Posterior cingulate gyrus (tissue), 11 donors: ENCODE measurements around the gene SLC24A5.

Source experiments
- DNase-seq, 10 donors: peaks; one replicate each; pipeline versions ENCODE4 v3.0.0 to v3.0.0-alpha.2; 2020 to 2021; ENCODE audit warnings: mixed read lengths in 3 of 10
- intact Hi-C: fragments of 100-400 bp; cut with DNase I; formaldehyde crosslinking; loops from one replicate; pipeline ENCODE4 v1.15.1; 2023

SLC24A5 gene

GRCh38 chr15:48109856-48110531, 10.8 kb upstream of the SLC24A5 start:
- intact Hi-C loops: no loop called here

GRCh38 chr15:48112242-48112641, 8.5 kb upstream of the SLC24A5 start:
- intact Hi-C loops: no loop called here
- DNase-seq: no peak

More at GRCh38 chr15:48109856-48110531, 10.8 kb upstream of the SLC24A5 start:
- DNase-seq: no peak

- intact Hi-C loops: no loop called here
- no peak for DNase-seq
These were observed 1.5 kb upstream of the SLC24A5 start for GRCh38 chr15:48119277-48119676.

DNA sequence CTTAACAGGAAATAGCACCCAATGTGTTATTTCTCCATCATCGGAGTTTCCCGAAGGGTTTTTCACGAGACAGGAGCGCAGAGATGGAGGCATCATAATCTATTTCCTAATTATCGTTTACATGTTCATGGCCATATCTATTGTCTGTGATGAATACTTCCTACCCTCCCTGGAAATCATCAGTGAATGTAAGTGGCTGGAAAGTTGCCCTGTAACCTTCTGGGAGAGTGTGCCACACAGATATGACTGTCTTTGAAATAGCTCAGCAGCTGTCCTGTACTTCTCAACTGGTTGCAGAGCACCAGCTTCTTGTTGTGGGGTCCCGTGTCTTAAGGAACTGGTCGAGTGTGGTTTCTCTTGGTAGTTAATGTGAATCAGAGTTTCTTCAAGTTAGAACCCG, 1.1 kb downstream of the SLC24A5 start:
- intact Hi-C loops: no loop called here
- no peak for DNase-seq

- no peak for DNase-seq
- intact Hi-C loops: no loop called here
These were observed 6.0 kb downstream of the SLC24A5 start for GRCh38 chr15:48126667-48127355.

GRCh38 chr15:48131324-48131723, 10.5 kb downstream of the SLC24A5 start:
- intact Hi-C loops: no loop called here
- no peak for DNase-seq

DNA sequence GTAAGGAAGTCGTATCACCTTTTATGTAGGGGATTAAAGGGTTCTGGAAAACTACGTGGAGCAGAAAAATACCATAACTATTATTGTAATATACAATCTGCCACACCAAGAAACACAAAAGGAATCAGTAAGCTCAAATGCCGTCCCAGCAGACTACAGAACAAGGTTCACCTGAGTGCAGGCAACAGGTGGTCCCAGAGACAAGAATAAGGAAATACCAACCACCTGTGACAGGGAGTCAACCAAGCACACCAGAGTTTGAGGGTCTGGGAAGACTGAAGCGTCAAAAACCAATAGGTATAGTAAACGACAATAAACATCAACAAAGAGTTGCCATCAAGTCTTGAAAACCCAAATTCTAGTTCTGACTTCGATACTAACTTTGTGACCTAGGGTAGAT, 12.1 kb downstream of the SLC24A5 start:
- DNase-seq: no peak
- intact Hi-C loops: no loop called here

DNA sequence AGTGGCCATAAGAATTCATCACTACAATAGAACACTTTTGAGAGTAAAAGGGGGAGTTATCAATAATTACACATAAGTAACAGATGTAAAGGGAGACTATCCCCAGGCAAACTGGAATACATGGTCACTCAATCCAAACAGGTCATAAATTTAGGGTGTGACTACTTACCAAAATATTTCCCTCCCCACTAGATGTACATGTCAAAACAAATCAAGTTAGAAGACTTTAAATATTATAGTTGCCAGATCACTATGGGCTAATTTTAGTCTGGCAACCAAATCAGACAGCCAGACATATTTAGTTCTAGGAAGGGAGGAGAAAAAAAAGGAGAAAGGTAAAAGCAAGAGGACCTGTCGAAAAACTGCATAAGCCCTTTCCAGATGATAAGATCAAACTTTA, 23.1 kb downstream of the SLC24A5 start:
- no peak for DNase-seq
- intact Hi-C loops: no loop called here

- intact Hi-C loops: no loop called here
- DNase-seq: no peak
These were observed 24.1 kb downstream of the SLC24A5 start for GRCh38 chr15:48144889-48145288.

- intact Hi-C loops: no loop called here
- DNase-seq: no peak
These were observed 25.1 kb downstream of the SLC24A5 start for GRCh38 chr15:48145923-48146322.

DNA sequence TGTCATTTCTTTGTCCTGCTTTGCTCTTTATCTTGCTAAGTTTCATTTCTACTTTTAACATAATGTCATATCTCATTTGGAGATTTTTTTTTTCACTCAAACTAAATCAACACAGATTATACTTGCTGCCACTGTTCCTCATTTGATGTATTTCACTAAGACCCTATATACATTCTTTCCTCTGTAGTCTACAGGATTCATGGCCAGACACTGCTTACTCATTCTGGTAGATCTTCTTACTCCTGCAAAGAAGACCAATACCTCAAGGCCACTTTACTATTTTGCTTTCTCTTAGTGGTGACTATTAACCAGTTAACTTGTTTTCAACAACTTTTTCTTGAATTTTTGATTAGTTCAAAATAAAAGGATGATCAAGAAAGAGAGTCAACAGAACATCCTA, 26.6 kb downstream of the SLC24A5 start:
- intact Hi-C loops: no loop called here
- DNase-seq: no peak

DNA sequence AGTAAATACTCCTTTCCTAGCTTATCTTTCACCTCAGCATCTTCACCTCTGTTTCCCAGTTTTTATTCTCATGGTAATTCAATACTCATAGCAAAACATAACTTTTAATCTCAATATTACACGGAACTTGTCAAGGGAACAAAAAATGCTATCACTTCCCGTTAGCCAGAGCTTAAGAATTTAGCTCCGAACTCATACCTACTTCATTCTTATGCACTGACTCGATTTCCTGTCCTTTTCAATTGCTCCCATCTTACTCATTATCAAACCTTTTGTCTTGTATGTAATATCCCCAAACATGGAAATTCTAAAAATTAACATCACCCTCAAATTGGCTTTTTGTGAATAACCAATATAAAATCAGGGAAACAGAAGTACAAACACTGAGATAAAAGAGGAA, 29.1 kb downstream of the SLC24A5 start:
- no peak for DNase-seq
- intact Hi-C loops: no loop called here

GRCh38 chr15:48153526-48153925, 32.7 kb downstream of the SLC24A5 start:
- DNase-seq: no peak
- intact Hi-C loops: no loop called here

DNA sequence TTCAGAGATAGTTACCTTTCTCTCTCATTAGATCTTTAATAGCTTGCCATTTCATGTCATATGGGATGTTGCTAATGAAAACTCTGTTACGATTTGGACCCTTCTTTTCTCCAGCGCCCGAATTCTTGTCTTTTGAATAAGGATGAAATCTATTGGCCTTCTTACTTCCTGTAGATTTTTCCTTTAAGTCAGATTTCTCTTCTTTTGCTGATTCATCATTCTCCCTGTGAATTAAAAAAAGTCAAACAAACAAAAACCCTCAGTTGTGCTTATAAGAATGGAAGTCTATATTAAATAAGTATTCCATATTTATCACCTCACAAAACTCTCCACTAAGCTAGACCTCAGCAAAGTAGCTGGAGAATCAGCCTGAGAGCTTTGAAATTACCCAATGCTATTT, 47.8 kb downstream of the SLC24A5 start:
- DNase-seq: no peak
- intact Hi-C loops: no loop called here

- intact Hi-C loops: no loop called here
- DNase-seq: no peak
These were observed 50.2 kb downstream of the SLC24A5 start for GRCh38 chr15:48170981-48171380.

DNA sequence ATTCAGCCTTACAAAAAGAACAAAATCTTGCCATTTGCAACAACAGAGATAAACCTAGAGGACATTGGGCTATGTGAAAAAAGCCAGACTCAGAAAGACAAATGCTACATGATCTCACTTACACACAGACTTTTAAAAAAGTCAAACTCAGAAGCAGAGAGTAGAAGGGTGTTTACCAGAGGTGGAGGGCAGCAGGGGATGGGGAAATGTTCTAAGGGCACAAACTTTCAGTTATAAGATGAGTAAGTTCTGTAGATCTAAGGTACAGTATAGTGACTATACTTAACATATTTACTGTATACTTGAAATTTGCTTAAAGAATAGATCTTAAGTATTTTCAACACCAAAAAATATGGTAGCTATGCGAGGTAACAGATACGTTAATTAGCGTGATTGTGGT, 54.3 kb downstream of the SLC24A5 start:
- intact Hi-C loops: no loop called here

GRCh38 chr15:48176112-48176511, 55.3 kb downstream of the SLC24A5 start:
- intact Hi-C loops: no loop called here
- no peak for DNase-seq

More for the DNA sequence above, 54.3 kb downstream of the SLC24A5 start:
- no peak for DNase-seq

GRCh38 chr15:48176957-48177356, 56.2 kb downstream of the SLC24A5 start:
- DNase-seq: no peak
- intact Hi-C loops: no loop called here

- intact Hi-C loops: no loop called here
- DNase-seq: peak in 1 of 10 donors; percentile 33
These were observed 56.6 kb downstream of the SLC24A5 start for GRCh38 chr15:48177383-48177765.

- intact Hi-C loops: no loop called here
- DNase-seq: peak; percentile 56 to 96 (median 81)
These were observed 57.2 kb downstream of the SLC24A5 start, which contains the start of gene MYEF2 for GRCh38 chr15:48177766-48178647. MYEF2 (minus strand) TSS chr15:48178295; CDS start chr15:48178237, 58 bp downstream.

- no peak for DNase-seq
- intact Hi-C loops: no loop called here
These were observed 57.8 kb downstream of the SLC24A5 start for GRCh38 chr15:48178648-48178931.
